HG02571 (cell line): ENCODE data around the gene NLRP12.
"Not testable (repeated sequence)": the region's sequence is repeated elsewhere in the genome, so short reads cannot be mapped to it uniquely, and the experiment has no call there.

Experiments used
- ATAC-seq: cut with Tn5 transposase; IDR thresholded peaks from one replicate; pipeline ENCODE4 v1.9.1; 2021; ENCODE audit warnings: mild to moderate bottlenecking, moderate library complexity; ENCODE audit not compliant: unreplicated experiment

The NLRP12 gene

GRCh38 chr19:53832861-53833260, 8.7 kb upstream of the NLRP12 start:
- ATAC-seq, result not testable (repeated sequence)

GRCh38 chr19:53828531-53828930, 4.4 kb upstream of the NLRP12 start:
- ATAC-seq, result no peak

GRCh38 chr19:53826876-53827275, 2.8 kb upstream of the NLRP12 start:
- ATAC-seq, result no peak

GRCh38 chr19:53823380-53824120, 564 bp downstream of the NLRP12 start:
- ATAC-seq, result no peak

- ATAC-seq, result no peak
Observed at GRCh38 chr19:53819861-53820260, 4.3 kb downstream of the NLRP12 start.

GRCh38 chr19:53818756-53819155, 5.4 kb downstream of the NLRP12 start:
- no peak for ATAC-seq

GRCh38 chr19:53813996-53814395, 10.1 kb downstream of the NLRP12 start:
- ATAC-seq, result no peak

GRCh38 chr19:53812335-53812734, 11.8 kb downstream of the NLRP12 start:
- no peak for ATAC-seq

GRCh38 chr19:53810891-53811290, 13.2 kb downstream of the NLRP12 start:
- ATAC-seq, result no peak

GRCh38 chr19:53810187-53810546, 13.9 kb downstream of the NLRP12 start:
- ATAC-seq, result no peak

GRCh38 chr19:53809518-53810186, 14.5 kb downstream of the NLRP12 start:
- no peak for ATAC-seq

- no peak for ATAC-seq
Observed at GRCh38 chr19:53808710-53809125, 15.4 kb downstream of the NLRP12 start.

GRCh38 chr19:53801257-53801656, 22.9 kb downstream of the NLRP12 start:
- ATAC-seq, result no peak

- ATAC-seq, result no peak
Observed at GRCh38 chr19:53795019-53795418, 29.1 kb downstream of the NLRP12 start.

GRCh38 chr19:53792721-53793433, 31.2 kb downstream of the NLRP12 start:
- ATAC-seq, result peak; percentile 58

- no peak for ATAC-seq
Observed at GRCh38 chr19:53789708-53790678, 34.1 kb downstream of the NLRP12 start.

GRCh38 chr19:53787266-53787665, 36.8 kb downstream of the NLRP12 start:
- no peak for ATAC-seq

- ATAC-seq, result no peak
Observed at GRCh38 chr19:53786744-53787143, 37.4 kb downstream of the NLRP12 start.

GRCh38 chr19:53785196-53785889, 38.8 kb downstream of the NLRP12 start:
- ATAC-seq, result no peak

GRCh38 chr19:53782698-53783097, 41.4 kb downstream of the NLRP12 start:
- no peak for ATAC-seq
